Renal cortex interstitium (tissue), 11 donors: ENCODE measurements around the gene HPS1. TPM values are rescaled to one million over a fixed set of nuclear protein-coding genes. Genes with fewer than 3 reads are reported as not detected.

ENCODE experiments used
- DNase-seq, 11 donors: peaks; one replicate each; pipeline ENCODE4 v3.0.0-alpha.2; 2013; ENCODE audit warnings: low read depth in 9 of 11, low spot score in 4 of 11; ENCODE audit errors: extremely low read depth in 1 of 11
- polyA plus RNA-seq, 3 donors: library from polyadenylated mRNA; unstranded; fragments of 120-200 nt; gene quantifications; one replicate each; pipeline ENCODE4 v1.2.1, GENCODE V29; 2013; ENCODE audit not compliant: insufficient read length in 3 of 3

Gene HPS1
- polyA plus RNA-seq, 3 donors: 35.6 to 44.4 (median 36.5) TPM

DNA sequence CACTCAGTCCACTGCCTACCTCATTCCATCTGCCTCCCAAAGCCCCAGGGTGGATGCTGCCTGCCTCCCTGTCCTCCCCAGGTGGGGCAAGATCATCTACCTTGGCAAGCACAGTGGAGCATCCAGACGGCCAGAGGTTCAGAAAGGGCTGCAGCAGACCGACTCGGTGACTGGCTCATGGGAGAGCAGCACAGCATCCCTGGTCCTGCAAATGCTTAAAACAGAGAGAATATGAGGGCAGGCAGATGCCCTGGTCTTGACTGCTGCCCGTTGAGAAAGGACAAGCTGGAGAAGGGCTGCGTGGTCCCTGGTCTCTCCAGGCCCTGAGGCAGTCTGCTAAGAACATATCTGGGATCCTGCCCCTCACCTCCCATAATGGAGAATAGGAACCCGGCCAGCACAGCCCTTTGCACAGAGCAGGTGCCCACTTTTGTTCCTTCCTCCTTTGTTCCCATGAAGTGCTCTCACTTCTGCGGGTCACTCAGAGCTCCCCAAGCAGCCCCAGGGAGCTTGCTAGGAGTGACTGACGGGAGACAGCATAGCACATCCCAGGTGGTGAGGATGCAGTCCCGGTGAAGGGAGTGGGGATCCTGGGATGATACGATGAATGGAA is 1.4 kb downstream of the HPS1 start:
- no peak for DNase-seq

DNA sequence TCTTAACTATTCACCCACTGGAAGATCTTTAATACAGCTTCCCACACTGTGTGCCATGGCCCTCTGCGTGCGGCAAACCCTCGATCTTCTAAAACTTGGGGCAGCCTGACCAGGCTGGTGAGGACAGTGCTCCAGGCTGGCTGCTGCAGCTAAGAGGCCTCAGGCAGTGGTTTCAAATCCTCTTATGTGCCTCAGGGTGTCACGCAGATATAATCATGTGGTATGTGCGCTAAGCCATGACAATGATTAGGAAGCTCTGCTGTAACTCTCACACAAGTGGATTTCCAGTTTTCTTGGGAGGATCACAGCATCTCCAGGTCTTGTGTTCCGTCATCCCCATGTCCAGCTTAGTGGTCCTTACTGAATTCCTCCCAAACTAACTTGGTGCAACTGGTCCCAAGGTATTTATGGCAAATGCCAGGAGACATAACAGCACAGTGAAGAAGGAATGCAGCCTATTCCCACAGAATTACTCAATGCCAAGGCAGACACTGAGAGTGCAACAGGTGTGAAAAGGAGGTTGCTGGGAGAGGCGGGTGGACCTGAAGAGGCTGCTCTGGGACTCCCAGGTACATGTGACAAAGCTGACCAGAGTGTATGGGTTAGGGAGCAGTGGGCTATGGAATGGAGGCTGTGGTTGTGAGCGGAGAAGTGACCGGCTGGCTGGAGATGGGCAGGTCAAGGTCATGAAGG is 2.3 kb downstream of the HPS1 start:
- no peak for DNase-seq

DNA sequence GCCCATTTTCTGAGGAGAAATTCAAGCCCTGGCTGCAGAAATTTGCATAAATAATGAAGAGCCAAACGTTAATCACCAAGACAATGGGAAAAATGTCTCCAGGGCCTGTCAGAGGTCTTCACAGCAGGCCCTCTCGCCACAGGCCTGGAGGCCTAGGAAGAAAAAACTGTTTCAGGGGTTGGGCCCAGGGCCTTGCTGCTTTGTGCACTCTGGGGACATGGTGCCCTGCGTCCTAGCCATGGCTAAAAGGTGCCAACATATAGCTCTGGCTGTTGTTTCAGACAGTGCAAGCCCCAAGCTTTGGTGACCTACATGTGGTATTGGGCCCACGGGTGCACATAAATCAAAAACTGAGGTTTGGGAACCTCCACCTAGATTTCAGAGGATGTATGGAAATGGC is 8.0 kb downstream of the HPS1 start:
- DNase-seq: no peak

DNA sequence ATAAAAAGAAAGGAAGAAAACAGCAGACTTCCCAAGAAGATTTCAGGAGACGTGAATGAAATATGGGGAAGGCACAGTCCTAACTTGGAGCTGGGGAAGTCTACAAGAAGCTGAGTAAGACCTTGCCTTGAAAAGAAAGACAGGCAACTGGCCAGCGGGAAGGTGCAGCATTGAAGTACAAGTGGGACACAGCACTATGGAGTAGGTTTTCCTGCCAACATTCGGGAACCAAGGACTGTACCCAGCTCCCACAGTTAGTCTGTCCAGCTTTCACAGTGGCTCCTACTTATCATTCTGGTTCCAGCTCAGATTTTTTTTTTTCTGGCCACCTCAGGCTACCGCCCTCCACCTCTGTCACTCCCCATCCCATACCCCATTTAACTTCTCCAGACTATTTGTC is 10.0 kb downstream of the HPS1 start:
- DNase-seq: no peak

DNA sequence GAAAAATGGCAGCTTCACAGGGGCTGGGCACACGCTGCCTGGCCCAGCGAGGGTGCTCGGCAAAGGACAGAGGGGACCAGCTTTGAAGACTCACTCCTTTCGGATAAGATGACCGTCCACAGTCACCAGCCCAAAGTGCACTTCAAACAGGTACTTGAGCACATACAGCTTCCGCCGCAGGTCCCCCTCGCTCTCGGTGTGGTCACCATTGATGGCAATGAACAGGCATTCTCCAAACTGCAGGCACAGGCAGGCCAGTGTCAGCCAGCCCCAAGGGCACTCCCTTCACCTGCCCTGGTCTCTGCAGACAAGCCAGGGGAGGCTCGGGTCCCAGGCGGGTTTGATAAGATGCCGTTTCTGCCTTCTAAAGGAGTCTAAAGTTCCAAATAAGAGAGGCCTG is 11.6 kb downstream of the HPS1 start:
- DNase-seq: no peak

DNA sequence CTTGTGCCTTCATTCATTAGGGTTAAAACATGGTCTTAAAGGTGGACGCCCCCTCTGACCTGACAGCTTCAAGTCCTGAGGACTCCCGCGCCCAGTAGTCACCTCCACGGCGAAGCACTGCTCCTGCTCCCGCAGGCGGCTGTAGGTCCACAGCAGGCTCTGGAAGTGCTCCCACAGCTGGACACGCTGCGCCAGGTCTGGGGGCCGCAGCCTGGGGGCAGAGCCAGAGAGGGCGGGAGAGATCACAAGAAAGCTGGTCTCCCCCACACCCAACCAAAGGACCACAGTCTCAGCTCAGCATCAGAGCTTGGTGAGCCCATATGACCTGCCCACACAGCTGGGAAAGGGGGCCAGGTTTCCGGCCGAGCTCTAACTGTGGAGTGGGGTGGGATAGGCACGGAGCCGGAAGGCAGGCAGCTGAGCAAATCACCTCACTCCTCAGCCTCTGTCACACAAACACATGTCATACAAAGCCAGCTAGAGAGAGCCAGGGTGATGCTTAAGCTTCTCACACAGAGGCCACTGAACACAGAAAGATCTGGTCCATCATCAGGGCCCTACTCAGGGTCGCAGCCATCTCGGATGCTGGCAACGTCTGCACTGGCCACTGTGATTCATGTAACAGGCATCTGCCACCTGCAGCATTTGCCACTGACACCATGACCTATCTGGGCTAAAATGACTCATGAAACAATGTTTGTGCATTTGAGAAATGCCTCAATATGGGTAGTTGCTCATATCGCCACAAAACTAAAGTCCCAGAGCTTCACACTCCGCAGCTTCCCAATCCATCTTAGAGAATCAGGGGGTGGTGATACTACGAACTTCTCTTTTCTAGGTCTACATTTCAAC is 12.6 kb downstream of the HPS1 start:
- no peak for DNase-seq

DNA sequence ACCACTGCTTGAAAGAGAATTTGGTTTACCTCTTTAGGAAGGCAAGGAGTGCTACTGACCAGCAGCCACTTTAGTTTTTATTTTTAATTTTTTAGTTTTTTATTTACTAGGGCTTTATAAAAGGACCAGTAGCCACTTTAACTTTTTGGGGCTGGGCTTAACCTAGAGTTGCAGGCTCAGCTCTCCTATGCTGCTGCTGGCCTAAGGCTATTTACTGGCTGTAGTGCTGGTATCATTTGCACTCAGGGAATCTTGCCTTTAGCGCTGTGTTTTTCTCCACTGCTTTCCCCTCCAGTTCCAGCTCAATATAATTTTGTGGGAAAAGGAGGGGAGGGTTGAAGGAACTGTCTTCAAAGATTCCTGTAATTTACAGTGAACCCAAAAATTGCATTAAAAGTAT is 13.4 kb downstream of the HPS1 start:
- no peak for DNase-seq

DNA sequence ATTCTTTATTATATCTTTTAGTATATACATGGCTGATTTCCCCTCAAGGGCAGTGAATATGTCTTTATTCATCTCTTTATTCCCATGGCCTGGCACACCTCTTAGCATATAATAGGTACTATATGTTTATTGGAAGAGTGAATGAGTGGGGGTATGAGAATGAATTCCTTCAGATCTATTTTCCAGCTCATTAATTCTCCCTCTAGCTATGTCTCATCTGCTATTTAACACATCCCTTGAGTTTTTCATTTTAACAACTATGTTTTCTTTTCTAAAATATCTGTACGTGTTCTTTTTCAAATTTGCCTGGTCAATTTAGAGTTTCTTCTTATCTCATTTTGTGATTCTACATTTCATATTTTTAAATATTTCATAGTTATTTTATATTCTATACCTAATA is 14.4 kb downstream of the HPS1 start:
- no peak for DNase-seq

DNA sequence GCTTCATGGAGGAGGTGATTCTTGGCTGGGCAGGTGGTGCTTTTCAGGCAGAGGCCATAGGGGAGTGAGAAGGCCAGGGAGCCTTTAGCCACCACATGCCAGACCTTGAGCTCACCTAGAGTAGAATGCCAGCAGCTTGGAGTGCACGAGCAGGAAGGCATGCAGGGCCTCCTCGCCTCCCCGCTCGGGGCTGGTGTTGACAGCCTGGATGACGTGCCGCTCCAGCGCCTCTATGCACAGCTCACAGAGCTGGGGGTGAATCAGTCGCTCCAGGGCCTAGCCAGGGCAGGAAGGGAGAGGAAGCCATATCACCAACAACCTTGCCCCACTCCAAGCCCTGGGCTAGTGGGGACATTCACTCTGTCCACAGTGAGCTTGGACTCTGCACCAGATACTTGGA is 15.7 kb downstream of the HPS1 start:
- DNase-seq: no peak

DNA sequence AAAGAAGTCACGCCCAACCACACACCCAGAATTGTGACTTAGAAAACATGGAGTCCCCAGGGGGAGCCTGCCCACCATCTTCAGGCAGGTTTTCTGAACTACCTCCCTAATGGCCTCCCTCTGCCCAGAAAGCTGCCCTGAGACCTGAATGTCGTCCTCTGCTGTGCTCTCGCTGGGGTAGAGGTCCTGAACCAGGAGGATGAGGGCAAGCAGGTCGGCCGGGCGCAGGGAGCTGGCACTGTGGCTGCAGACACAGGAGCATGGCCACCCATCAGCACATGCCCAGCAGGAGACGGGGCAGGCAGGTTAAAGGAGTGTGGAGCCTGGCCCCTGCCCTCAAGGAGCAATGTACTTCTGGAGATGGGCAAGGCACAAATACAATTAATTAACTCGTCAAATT is 16.3 kb downstream of the HPS1 start:
- no peak for DNase-seq

DNA sequence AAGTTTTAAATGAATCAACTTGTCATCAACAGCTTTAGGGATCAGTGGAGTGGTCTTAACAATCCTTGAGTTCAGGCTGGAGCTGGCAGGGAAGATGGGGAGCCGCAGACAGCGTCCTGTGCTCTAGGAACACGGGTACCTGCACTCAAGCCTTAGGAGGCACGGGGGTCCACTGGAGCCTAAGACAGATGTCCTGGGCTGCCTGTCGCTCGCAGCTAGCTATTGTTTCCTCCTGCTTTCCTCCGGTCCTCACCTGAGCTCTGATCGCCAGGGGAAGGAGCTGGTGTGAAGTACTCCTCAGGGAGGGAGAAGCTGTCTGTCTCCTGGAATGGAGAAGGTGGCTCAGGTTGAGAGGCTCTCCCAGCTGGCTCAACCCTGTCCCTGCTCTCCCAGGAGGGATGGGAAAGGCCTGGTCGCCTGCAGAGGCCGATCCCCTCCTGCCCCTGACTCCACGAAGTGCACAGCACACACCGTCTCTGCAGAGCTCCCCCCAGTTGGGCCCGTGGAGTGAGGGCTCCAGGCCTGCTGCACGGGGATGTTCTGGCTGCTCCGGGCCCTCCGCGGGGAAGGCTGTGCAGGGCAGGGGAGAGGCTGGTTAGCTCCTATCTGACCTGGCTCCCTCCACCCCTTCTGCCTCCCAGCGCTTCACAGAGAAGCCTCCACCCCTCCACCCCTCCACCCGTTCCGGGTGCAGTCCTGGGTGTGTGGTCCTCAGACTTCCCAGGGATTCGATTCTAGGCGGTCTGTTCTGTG is 17.2 kb downstream of the HPS1 start:
- no peak for DNase-seq

DNA sequence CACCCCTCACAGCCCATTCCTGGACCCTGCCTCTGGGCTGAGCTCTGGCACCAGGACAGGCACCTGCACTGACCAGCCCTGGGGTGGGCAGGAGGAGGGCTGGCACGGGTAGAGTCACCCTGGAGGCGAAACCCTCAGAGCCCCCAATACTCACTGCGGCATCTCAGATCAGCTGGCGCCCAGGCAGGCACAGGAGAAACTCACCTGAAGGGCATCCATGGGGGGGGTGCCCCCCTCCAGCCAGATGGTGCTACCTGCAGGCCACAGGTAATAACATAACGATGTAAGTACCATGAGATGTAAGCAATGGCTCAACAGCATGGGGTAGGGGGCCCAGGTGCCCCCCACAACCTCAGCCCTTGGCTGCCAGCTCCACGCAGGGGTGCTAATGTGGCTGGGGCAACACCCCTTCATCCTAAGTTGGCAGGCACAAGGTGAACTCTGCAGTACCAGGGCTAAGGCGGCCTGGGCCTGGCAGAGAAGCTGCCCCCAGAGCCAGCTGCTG is 19.7 kb downstream of the HPS1 start:
- no peak for DNase-seq

DNA sequence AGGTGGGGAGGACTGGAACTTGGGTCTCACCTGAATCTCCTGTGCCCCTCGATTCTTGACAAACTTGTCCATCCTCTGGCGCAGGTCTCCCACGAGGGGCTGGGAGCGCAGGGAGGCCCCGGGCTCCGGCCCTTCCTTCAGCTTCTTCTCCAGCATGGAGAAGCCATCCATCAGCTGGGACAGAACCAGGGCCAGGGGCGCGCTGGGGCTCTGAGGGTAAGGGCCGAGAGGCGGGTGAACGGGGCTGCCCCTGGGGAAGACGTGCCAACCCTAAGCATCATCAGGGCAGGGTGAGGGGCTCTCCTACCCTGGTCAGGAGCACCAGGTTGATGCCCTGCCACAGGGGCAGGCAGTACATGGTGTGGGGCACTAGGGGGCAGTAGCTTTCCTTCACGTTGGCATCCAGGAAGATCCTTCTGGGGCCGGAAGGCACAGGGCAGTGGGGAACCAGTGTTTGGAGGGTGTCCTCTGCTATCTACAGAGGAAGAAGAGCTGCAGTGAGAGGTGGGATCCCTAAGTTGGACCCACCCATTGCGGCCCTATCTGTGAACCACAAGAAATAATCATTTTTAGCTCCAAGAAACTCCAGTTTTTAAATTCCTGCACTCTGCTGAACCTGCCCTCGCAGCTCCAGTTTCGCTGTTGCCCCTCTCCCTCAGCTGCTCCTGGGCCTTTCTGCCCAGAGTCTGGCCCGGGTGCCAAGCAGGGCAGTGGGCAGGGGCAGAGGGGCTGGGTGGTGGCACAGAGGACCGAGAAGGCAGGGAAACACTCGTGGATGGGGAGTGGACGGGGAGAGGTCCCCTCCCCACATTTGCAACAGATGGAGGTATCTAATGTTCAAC is 21.0 kb downstream of the HPS1 start:
- no peak for DNase-seq

DNA sequence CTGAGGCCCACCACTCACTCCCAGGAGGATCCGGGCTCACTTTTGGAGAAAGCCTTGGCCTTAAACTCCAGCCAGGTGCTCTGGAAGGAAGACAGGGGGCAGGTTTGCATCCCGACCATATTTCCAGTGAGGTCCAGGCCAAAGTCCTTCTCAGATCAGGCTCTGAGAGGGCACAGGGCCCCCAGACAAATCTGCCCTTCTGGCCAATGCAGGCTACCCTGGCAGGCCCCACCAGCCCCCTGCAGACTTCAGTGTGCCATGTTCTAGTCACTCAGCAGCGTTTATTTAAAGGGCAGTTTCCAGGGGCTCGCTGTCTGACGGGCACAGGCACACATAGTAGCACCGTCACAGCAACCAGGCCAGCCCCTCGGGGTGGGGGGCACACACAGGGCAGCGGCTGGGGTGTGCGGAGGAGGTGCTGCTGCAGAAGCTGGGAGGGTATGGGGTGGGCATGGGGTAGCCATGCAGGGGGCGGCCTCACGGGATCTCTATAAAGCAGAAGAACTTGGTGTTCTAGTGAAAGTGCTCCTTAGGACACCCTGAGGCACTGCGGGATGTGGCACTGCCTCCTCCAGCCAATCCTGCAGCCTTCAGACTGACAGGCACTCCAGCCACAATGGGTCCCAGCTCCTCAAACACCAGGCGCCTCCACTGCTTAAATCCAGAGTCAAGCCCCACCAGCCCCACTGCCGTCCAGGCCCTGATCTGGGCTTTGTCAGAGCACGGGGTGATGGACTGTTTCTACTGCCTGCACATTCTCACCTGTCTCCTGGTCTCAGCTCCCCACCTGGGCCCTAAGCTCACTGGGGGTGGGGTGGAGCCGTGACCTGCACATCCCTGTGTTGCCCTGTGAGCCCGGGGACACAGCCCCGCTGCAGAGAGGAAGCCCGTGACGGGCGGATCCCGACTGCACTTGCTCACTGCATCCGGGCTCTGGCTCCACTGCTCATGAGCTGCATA is 22.2 kb downstream of the HPS1 start:
- DNase-seq: no peak

DNA sequence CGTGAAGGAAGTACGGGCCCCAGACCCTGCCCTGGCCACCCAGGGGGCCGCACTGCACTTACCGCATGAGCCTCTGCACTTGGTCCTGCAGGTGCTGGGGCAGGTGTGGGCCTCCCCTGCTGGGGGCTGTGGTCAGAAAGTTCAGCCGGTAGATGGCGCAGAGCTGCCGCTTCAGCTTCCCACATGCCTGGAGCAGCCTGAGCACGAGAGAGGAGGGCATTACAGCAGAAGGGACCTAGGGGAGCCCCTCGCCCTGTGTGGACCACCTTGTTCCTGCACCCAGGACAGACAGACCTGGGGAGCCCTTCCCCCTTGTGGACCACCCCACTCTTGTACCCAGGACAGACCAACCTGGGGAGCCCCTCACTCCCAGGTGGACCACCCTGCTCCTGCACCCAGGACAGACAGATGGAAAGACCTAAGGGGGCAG is 23.0 kb downstream of the HPS1 start:
- DNase-seq: no peak

DNA sequence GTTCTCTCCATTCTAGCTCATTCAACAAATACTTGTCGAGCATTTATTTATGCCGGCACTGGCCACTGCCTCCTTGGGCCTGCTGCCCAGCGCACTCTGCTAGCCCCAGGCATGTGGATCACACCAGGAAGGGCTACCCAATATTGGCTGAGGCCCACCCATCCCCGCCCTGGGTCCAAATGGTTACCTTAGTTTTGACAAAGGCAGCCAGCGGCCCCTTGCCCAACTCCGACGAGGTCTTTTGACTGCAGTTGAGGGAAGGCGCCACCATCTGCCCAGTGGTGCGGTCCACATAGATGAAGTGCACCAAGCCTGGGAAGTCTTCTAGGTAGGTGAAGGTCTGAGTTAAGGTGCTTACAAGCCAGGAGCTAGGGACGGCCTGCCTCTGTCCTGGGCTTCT is 24.6 kb downstream of the HPS1 start:
- DNase-seq: no peak

DNA sequence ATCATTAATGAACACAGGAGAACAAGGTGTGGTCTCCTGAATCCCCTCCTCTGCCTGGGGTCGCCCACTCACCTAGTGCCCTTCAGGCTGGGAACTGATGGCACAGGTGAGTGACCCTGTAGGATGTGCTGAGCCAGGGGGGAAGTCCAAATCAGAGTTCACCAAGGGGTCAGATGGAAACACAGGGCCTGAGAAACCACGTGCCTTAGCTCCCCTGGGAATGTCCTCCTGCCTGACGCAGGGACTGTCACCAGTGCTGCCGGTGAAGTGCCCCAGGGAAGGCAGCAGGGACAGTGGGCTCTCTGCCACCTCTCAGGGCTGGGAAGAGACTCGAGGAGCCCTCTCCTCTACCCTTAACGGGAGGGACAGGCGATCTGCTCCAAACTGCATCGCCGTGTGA is 25.9 kb downstream of the HPS1 start:
- DNase-seq: no peak
